SK-N-MC (cell line): Measurements from ENCODE around the gene NINL.

Experiments
- EZH2 ChIP-seq: fragments of 200-600 bp; sonication (generic); IDR thresholded peaks from one replicate; pipeline ENCODE4 v1.6.1; 2017; ENCODE audit warnings: antibody characterized with exemption
- POLR2AphosphoS5 ChIP-seq: IDR thresholded peaks from 2 replicates; pipeline ENCODE4 v1.6.1; 2012; ENCODE audit warnings: mild to moderate bottlenecking, low read depth, low read length, borderline replicate concordance

DNA sequence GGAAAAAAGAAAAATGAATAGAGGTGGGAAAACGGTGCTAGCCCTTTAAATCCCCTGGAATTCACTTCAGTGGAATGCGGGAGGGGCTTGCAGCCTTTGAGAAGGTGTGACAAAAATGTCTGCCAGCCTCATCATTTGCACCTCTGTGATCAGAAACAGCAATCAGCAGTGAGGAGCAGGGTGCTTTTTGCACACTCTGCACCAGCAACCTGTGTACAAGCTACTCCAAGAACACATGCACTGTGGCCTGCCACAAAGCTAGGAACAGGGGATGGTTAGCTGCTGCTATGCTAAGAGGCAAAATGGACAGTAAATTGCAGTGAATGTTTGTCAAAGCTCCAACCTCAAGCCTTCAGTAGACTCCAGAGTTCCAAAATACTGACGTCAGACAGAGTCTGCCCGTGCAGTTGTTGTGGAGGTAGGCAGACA, 148.2 kb downstream of the NINL start:
- TF ChIP-seq POLR2AphosphoS5 (no peak), EZH2 (no peak)
